GF-D8 (cell line): ENCODE measurements around the gene ATP4A.

Experiments
- DNase-seq: peaks from one replicate; lab custom pipeline; 2025; lab: John Stamatoyannopoulos, UW

Gene ATP4A

DNA sequence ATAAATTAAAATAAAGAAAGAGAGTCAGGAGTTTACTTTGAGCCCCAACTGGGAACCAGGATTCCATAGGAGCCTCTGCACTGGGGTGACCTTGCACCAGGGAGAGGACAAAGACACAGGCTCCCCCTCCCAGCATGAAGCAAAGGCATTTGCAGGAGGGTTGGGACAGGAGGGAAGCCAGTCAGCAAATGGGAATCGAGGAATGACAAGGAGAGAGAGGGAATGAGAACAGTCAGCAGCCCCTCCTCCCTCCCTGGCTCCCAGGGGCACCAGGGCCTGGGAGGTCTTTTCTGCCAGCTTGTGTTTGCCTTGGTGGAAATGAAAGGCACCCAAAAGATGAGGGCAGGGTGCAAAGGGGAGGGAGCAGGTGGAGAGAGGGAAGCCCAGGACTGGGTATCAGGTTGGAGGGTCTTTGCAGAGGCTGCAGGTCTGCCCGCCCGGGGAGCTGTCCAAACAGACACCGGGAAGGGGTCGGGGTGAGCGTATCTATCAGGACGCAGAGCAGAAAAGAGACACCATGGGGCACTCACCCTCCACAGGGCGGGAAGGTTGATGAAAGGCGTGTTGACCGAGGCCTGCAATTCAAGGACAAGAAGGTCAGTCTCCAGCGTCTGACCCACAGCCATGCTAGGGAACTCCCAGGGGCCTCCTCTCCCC, 39.1 kb downstream of the ATP4A start:
- DNase-seq, result no peak

DNA sequence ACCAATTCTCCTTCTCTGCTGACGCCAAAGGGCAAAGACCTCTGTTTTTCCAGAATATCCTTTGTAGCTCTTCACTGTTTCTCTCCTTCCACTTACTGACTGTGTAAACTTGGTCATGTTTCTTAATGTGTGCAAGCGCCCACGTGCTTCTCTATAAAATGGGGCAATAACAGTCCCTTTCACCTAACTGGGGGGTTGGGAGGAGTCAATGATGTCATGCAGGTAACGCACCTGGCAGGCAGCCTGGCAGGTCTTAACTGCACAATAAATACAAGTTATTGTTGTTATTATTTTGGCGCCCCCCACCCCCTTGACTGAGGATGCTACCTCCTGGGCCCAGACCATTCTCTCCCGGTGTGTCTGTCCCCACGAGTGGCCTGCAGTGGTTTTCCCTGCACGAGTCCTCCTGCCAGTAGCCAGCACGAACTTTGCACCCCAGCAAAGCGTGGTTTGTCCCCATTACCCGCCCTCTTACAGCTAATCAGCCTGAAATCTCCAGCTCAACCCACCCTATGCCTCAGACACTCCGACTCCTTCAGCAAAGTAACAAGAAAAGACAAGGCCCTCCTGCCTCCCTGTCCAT, 40.6 kb downstream of the ATP4A start:
- no peak for DNase-seq

DNA sequence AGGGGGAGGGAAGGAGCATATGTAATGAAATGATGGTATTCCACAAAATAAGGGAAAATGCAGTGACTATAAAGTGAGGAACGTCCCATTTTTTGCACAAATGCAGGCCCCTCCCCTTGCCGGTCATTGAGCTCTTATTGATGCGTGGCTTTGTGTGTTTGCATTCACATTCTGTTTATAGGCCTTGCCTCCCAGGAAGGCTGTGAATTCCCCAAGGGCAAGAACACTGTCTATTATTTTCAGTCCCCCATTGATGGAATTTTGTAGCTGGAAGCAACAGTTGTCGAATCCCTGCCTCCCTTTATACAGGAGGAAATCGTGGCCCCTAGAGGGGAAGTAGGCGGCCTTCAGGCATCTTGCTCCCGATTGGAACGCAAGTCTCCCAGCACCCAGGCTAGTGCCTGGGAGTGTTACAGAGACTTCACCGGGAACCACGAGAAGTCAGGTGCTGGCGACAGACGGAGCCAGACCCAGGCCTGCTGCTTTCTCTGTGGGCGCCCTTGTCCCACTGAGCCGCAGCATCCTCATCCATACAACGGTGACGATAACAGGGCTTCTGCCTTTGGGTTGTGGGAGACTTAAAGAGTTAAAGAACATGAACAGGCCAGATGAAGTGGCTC, 42.2 kb downstream of the ATP4A start:
- DNase-seq, result no peak

DNA sequence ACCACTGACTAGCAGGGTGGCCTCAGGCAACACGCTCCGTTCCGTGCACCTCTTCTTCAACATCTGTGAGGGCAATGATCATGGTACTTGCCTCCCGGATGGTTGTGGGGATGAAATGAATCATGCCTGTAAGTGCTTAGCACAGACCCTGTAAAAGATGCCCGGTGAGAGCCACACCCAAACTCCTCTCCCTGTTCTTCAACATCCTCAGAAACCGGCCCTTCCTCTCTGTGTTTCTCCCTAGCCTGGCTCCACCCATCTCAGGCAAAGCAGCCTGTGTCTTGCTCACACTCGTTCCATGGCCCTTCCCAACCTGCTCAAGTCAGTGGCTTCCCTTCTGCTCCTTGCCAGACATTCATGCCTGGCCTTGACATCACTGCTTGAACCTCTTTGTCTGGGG, 44.2 kb downstream of the ATP4A start:
- no peak for DNase-seq

DNA sequence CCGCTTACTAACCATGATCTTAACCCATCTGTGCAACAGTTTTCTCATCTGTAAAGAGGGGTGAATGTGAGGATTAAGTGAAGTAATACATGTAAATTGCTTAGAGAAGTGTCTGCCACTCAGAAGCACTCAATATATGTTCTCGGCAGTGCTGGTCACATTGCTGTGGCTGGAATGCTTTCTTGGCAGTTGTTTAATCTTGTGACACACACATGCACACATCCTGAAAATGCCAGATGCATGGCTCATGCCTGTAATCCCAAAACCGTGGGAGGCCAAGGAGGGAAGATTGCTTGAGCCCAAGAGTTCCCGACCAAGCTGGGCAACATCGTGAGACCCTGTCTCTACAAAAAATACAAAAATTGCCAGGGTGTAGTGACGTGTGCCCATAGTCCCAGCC, 45.1 kb downstream of the ATP4A start:
- no peak for DNase-seq

DNA sequence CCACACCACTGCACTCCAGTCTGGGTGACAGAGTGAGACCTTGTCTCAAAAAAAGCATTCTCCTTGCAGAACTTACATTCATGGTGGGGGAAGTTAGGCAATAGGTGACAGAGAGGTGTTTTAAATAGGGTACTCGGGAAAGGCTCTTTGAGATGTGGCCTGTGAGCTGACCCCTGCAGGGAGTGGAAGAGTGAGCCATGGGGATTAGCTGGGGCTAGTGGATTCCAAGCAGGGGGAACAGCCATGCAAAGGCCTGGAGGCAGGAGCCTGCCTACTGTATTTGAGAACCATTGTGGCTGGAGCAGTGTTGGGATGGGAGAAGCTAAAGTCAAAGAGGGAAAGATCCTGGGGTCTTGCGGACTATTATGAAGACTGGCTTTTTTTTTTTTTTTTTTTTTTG, 46.1 kb downstream of the ATP4A start:
- no peak for DNase-seq

DNA sequence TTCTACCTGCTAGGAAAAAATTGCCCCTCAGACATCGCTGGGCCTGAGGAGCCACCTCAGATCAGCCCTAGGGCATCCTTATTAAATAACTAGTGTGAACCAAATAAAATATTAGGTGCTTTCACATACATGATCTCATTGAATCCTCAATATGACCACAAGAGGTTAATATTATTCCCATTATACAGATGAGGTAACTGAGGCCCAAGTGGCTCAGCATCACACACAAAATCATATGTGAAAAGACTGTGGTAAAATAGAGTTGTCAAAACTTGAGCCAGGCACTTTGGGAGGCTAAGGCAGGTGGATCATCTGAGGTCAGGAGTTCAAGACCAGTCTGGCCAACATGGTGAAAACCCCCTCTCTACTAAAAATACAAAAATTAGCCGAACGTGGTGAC, 47.1 kb downstream of the ATP4A start:
- DNase-seq, result no peak

- DNase-seq, result no peak
Measured at GRCh38 chr19:35514282-35514809, 49.1 kb downstream of the ATP4A start.

DNA sequence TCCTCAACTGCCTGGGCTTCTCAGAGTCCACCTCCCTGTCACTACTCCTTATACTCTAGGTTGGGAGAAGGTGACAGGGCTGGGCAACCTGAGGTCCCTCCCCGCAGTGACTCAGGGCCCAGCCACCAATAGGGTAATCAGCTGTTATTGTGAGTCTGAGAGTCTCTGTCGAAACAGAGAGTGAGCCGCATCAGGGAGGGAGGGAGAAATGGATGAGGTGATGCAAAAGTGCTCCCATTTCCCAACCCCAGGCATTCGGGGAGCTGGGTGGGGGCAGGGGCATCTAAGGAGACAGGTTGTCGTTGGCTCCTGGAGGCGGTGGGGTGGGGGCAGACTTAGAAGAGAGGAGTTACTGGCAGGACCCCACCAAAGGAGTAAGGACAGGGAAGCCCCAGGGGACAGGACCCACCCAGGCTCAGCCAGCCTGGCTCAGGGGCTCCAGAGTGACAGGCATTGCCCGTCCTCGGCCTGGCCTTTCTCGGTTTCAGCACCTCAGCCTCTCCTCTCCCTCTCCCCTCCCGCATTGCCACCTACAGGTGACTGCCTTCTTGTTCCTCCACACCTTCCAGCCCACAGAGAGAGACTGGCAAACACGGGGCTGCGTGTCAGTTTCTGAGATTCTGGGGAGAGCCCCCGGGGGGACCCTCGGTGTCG, 49.7 kb downstream of the ATP4A start, which contains the start of gene DMKN:
Gene DMKN, minus strand, starts transcription at position 22 of the 654 bp plus-strand sequence. CDS start 174 bp downstream, outside the sequence.
- DNase-seq, result no peak

DNA sequence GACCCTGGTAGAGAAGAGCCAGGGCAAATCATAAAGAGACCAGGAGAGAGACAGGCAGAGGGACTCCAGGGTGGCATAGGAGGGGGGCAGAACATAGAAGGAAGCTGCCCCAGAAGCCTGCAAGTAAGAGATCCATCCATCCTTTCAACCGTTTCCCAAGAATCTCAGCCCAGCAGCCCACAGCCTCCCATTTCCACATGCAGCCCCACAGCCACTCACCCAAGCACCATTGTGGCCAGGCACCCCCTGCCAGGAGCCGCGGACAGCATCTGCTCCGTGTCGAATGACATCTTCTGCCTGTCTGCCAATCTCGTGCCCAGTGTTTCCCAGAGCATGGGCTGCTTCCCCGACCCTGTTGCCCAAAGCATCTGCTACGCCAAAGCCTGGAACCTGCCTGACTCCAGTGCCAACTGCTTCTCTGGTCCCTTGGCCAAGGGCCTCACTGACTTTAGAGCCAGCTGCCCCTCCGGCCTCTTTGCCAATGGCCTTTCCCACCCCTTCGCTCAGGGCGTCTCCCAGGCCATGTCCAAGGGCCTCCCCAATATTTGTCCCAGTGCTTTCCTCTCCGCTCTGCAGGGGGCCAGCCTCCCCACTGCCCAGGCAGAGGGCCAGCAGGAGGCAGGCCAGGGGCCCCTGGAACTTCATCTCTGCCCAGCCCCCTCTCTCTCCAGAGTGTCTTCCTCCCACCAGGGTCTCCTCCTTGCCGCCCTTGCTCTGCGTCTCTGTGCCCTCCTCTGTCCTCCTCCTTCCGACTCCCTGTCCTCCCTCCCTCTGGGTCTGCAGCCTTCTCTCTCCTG, 50.4 kb downstream of the ATP4A start:
- DNase-seq, result no peak

DNA sequence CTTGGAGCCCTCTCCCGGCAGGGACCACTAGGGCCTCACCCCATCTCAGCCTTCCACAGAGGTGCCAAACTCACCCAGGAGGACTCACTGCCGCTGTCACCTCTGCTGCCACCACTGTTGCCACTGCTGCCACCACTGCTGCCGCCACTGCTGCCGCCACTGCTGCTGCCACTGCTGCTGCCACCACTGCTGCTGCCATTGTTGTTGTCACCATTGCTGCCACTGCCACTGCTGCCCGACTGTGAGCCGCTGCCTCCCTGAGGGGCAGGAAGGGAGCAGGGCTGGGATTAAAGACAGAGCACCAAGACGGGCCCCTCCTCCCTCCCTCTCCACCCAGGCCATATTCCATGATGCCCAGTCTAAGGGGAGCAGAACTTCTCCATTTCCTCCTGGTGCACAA, 52.1 kb downstream of the ATP4A start:
- DNase-seq, result no peak

GRCh38 chr19:35510626-35510964, 52.9 kb downstream of the ATP4A start:
- DNase-seq, result no peak

DNA sequence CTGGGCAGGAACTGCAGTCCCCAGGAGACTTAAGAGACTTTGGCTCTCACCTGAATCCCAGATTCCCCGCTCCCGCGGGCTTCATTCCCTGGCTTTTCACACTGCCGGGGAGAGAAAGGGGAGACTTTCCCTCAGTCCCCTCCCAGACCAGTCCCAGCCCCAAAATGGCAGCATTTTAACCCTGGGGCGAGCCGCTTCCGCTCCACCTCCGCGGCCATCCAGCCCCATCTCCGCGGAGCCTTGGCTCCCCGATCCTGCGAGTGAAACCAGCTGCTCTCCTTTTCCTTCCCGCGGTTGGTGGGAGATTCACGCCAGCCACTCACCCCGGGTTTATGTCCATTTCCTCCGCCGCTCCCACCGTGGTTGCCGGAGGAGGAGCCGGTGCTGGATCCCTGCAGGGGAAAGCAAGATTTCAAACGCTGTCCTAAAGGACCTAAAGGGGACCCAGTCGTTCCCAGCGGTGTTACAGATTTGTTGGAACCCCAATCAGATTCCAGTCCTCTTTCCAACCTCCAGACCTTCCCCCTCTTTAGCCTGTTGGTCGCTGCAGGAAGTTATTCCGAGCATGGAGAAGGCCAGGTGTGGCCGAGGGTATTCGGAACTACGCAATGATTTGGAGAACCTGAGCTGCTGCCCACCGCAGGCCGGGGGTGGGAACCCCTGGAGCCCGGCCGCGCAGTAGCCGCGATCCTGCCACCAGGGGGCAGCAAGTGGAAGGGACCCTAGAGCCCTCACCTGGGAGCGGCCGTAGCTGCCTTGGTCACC, 53.4 kb downstream of the ATP4A start:
- no peak for DNase-seq

DNA sequence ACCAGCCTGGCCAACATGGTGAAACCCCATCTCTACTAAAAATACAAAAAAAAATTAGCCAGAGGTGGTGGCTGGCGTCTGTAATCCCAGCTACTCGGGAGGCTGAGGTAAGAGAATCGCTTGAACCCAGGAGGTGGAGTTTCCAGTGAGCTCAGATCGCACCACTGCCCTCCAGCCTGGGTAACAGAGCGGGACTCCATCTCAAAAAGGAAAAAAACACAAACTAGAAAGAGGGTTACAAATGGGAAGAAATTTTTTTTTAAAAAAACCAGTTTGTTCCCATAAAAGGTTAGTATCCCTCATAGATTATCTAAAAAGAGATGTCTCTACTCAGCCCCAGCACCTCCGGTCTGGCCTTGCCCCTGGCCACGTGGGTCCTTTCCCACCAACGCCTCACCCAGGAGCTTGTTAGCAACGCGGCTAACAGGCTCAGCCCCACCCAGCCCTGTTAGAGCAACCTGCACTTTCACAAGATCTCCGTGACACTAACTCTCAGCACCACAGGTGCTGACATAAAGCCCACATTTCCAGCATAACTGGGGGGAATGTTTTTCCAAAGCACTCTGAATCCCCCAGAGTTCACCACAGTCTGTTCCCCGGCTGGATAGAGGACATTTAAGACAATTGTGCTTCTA, 54.3 kb downstream of the ATP4A start:
- no peak for DNase-seq

- no peak for DNase-seq
Measured at GRCh38 chr19:35508129-35508528, 55.3 kb downstream of the ATP4A start.

DNA sequence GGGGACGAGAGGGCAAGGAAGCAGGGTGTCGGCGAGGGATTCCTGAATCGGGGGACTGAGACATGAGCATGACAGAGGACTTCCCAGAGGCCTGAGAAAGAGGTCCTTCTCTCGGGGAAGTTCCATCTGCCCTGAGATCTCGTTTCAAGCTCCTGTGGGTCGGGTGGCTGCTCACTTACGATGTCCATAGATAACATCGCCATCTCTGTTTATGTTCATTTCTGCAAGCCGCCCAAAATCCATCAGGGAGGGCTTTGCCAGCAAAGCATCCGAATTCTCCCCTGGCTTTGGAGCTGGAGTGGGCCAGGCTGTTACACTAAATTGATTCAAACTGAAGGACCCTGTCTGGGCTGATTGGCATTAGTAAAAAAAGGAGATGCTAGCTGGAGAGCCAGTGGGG, 55.9 kb downstream of the ATP4A start:
- no peak for DNase-seq

DNA sequence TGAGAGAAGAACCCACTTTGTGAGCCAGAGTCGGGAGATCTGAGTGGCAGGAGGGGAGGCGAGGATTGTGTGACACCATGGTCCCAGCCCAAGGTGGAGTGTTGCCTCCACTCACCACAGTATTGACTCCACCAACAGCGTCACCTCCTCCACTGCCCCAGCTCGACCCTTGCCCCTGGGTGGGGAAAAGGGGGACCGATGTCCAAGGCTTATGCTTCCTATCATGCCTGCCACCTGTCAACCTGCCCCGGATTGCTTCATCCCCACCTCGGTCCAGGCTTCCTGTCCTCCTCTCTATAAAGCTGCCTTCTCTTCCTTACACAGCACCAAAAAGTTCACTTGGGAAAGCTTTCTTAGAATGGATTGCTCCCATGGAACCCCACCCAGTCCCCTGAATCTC, 57.4 kb downstream of the ATP4A start:
- no peak for DNase-seq

DNA sequence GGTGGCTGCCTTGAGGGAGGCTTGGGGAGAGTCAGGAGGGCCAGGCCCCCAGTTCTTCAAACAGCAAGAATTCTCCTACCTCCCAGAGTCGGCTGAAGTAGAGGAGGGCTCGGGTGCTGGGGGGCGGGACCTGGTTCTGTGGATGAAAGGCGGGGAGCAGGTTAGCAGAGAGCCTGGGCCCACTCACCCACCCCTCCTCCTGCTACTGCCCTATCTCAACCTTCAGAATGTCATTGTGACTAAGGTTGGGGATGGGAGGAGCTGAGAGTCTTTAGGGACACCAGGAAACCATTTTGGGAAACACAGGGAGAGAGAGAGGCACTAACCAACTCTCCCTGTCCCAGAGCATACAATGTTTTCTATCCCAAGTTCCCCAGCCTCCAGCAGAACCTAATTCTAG, 60.7 kb downstream of the ATP4A start:
- DNase-seq, result no peak

GRCh38 chr19:35501684-35502083, 61.8 kb downstream of the ATP4A start:
- DNase-seq, result no peak

- no peak for DNase-seq
Measured at GRCh38 chr19:35500611-35501010, 62.8 kb downstream of the ATP4A start.
